GM12865 (cell line): Measurements from ENCODE around the gene MRPL58.
"Not testable (repeated sequence)": the region's sequence is repeated elsewhere in the genome, so short reads cannot be mapped to it uniquely, and the experiment has no call there.

ENCODE experiments used
- DNase-seq: peaks from one replicate; pipeline ENCODE4 v3.0.0; 2010; ENCODE audit warnings: low read depth
- H3K4me3 ChIP-seq: 2 replicates; pipeline ENCODE4 v1.5.1; 2011; ENCODE audit warnings: mild to moderate bottlenecking, low read depth, low read length, control low read depth
- CTCF ChIP-seq: IDR thresholded peaks from 2 replicates; pipeline ENCODE4 v1.5.1; 2011; ENCODE audit warnings: low read length, control low read depth, low read depth, inconsistent platforms; ENCODE audit not compliant: insufficient read depth; ENCODE audit errors: missing control alignments

MRPL58 gene

GRCh38 chr17:75041656-75042280 is 29.3 kb downstream of the MRPL58 start:
- no peak overlapping the region for H3K4me3 ChIP-seq
- no peak for TF ChIP-seq CTCF
- DNase-seq, result no peak

GRCh38 chr17:75043789-75044188 is 31.3 kb downstream of the MRPL58 start:
- H3K4me3 ChIP-seq, DNase-seq: not testable (repeated sequence)

- no peak for DNase-seq
- TF ChIP-seq CTCF, result no peak
Measured at GRCh38 chr17:75044716-75045115, 32.2 kb downstream of the MRPL58 start.

GRCh38 chr17:75045946-75046406 is 33.5 kb downstream of the MRPL58 start:
- not testable (repeated sequence) for DNase-seq
- peak overlapping the region; percentile 89 for H3K4me3 ChIP-seq

More at GRCh38 chr17:75044716-75045115, 32.2 kb downstream of the MRPL58 start:
- no peak overlapping the region for H3K4me3 ChIP-seq

- DNase-seq, result peak; percentile 97
- no peak for TF ChIP-seq CTCF
- peak within 1 kb of the TSS; percentile 90 for H3K4me3 ChIP-seq
Measured at GRCh38 chr17:75046407-75047289, 34.2 kb downstream of the MRPL58 start, which contains the start of the genes ATP5PD and KCTD2. TSS of gene ATP5PD (minus strand) at chr17:75046969. CDS start at chr17:75042650, 4,319 bp downstream. TSS of gene KCTD2 (plus strand) at chr17:75047225. CDS start at chr17:75047251, 26 bp downstream.

GRCh38 chr17:75047398-75048098 is 35.1 kb downstream of the MRPL58 start:
- TF ChIP-seq CTCF, result no peak
- peak; percentile 33 for DNase-seq
- peak overlapping the region; percentile 90 for H3K4me3 ChIP-seq

GRCh38 chr17:75048249-75048878 is 35.9 kb downstream of the MRPL58 start:
- no peak for DNase-seq
- peak overlapping the region; percentile 90 for H3K4me3 ChIP-seq
- no peak for TF ChIP-seq CTCF
